ENCODE results near the gene FAM3D.
"Not testable (repeated sequence)": the region's sequence is repeated elsewhere in the genome, so short reads cannot be mapped to it uniquely, and the experiment has no call there.

FAM3D gene, protein sequence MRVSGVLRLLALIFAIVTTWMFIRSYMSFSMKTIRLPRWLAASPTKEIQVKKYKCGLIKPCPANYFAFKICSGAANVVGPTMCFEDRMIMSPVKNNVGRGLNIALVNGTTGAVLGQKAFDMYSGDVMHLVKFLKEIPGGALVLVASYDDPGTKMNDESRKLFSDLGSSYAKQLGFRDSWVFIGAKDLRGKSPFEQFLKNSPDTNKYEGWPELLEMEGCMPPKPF

GRCh38 chr3:58666683-58667082 is at the start of gene FAM3D:
TSS of gene FAM3D (minus strand) at chr3:58666774. CDS start at chr3:58655563, 11,211 bp downstream.
- no peak for DNase-seq

DNA sequence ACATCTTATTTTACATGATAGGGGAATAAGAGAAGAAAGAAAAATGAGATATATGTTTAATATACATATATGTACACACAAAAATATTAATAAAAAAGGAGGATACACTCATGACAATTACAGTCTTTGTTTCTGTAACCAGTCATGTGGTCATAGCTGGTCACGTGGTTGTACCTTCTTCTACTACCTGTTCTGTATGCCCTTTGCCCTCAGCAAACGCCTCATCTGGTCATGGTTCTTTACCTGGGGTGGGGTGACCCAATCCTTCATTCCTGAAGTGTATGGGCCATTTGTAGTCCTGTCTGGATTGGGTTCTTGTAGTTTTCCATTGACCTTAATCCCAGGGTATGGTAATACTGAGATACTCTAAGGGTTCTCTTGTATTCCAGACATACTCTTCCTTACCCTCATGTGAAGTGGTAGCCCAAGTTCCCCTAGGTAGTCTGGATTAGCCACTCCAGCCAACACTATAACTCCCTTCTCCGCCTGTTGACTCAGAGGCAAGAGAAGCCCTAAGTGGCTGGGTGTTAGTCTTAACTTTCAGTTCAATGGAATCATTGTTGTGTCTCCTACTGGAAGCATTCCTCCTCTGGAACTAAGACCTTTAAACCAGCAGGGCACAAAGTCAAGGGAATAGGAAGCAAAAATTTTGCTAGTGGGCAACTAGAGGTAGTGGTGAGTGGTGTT is 47.3 kb upstream of the FAM3D start:
- no peak for DNase-seq

GRCh38 chr3:58711871-58712270 is 45.3 kb upstream of the FAM3D start:
- DNase-seq: no peak

GRCh38 chr3:58708983-58709382 is 42.4 kb upstream of the FAM3D start:
- DNase-seq: not testable (repeated sequence)

DNA sequence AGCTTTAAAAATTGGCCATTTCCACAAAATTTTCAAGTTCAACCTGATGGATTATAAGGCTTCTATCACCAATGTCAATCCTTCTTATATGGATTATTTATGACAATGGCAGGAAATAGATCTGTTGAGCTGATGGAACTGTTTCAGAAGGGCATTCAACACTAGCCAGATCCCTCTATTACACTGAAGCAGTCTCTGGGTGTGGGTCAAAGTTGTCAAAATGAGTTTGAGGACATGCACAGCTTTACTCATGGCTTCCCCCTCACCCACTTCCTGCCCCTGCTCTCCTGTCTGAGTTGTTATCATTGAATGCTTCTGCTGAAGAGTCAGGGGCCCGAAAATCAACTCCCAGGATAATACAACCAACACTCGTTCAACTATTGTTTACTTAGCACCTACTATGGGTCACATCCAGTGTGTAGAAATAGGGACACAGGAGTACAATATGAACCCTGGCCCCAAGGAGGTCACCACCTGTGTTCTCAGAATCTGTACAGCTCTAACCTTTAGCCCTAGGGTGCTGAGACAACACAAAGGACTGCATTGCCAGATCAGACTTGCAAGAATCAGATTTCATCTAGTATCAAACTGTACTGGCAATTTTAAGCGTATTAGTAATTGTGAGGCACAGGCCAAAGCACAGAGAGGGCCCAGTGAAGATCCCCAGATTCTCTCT is 41.7 kb upstream of the FAM3D start:
- DNase-seq: no peak

- DNase-seq: no peak
Observed at GRCh38 chr3:58707390-58707930, 40.9 kb upstream of the FAM3D start.

GRCh38 chr3:58706395-58707167 is 40.0 kb upstream of the FAM3D start:
- DNase-seq: no peak

GRCh38 chr3:58704745-58705144 is 38.2 kb upstream of the FAM3D start:
- no peak for DNase-seq

DNA sequence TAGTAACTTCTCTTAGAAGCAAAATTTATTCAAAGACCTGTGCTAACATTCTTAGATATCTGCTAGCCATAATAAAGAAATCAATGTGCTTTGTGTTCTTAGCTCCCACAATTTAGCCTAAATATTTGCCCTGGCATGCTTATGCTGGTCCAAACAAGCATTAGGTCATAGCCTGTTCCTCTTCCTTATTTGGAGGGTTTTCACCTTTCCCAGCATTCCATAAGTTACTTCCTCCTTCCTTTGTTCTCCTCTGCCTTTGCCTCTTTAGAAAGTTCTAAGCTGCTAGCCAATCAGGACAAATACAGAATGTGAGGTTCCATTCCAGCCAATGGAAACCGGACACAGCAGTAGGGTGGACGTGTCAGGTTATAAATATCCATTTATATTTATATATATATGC is 37.7 kb upstream of the FAM3D start:
- DNase-seq: not testable (repeated sequence)

GRCh38 chr3:58698246-58698645 is 31.7 kb upstream of the FAM3D start:
- no peak for DNase-seq

GRCh38 chr3:58697561-58697960 is 31.0 kb upstream of the FAM3D start:
- no peak for DNase-seq

DNA sequence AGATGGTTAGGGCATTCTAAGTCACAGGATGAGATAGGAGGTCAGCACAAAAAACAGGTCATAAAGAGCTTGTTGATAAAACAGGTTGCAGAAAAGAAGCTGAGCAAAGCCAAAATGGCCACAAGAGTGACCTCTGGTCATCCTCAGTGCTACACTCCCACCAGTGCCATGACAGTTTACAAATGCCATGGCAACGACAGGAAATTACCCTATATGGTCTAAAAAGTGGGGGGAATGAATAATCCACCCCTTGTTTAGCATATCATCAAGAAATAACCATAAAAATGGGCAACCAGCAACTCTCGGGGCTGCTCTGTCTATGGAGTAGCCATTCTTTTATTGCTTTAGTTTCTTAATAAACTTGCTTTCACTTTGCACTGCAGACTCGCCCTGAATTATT is 30.2 kb upstream of the FAM3D start:
- DNase-seq: not testable (repeated sequence)

- DNase-seq: no peak
Observed at GRCh38 chr3:58696093-58696492, 29.5 kb upstream of the FAM3D start.

DNA sequence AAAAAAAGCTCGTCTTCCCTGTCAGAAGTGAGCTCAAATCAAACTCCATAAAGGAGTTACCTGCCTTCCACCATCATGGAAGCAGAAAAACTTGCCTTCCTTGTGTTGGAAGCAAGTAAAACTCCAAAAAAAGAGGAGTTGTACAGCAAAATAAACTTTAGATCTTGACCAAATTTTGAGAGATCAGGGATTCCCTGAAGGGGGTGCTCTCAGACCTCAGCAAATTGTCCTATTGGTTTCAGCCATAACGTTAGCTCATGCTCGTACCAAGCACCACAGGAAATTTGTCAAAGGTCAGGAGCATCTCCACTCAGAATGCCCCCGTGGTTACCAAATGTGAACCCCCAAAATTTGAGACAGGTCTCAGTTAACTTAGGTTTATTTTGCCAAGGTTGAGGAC is 28.7 kb upstream of the FAM3D start:
- not testable (repeated sequence) for DNase-seq

DNA sequence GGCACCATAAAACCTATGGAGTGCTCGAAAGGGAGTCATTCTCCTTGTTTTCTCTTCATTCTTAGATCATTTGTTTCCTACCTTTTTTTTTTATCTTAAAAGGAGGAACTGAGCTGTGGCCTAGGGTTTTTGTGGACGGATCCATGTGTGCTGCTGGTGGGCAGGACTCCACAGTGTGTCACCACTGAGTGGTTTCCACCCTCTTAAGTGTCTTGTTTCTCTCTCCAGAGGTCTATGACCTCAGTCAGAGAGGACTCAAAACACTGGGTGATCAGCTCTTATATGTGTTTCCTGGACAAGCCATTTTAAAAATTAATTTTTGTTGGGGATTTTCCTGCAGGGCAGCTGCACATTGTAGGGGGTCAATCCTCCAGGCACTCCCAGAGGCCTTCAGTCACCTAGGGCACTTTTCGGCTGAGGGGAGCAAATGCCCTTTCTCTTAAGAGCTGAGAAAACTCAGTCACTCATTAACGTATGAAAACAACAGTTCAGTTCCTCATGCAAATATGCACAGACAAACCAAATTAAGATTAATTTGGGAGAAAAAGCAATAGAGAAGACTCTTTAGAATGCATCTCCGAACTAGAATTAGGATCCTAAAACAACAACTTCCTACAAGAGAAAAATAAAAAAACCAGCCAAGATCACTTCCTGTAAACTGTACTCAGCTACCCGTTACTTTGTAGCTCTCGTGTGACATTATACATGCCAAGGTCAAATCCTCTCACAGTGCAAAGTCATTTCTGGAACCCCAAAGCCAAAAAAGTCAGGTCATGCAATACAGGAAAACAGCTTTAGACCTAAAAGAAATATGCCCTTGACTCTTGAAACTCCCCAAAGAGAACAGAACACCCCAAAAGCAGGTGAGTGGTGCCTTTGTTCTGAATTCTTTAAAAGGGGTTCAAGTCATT is 27.6 kb upstream of the FAM3D start:
- DNase-seq: no peak

- DNase-seq: no peak
Observed at GRCh38 chr3:58692484-58692883, 25.9 kb upstream of the FAM3D start.

- no peak for DNase-seq
Observed at GRCh38 chr3:58691997-58692396, 25.4 kb upstream of the FAM3D start.

DNA sequence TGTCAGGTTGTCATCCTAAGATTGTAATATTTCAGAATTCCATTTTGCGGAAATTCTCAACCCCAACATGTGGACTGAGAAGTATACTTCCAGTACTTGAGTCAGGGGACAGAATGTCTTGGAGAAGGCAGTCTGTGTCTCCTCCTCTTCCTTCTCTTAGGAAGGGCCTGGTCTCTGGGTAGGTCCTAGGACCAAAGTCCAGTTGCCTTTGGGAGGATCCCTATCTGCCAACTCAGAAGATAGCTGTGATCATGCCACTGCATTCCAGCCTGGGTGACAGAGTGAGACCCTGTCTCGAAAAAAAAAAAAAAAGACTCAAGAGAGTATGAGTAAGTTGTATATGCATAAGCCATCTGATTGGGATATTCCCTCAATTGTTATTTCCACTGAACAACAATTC is 23.9 kb upstream of the FAM3D start:
- no peak for DNase-seq

- no peak for DNase-seq
Observed at GRCh38 chr3:58688574-58688973, 22.0 kb upstream of the FAM3D start.

DNA sequence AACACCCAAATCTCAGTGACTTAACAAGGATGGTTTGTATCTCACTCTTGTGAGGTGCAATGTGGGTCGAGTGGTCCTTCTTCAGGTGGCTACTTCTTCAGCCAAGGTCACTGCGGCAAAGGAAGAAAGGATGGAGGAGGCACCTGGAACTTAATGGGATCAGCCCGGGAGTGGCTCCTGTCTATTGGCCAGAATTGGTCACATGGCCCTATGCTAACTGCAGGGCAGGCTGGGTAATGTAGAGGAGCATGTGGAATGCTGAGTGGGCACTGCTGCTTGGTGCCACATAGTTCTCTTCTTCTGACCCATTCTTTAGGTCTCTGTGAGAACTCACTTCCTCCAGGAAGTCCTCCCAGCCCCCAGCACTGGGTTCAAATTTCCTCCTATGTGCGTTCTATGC is 20.3 kb upstream of the FAM3D start:
- DNase-seq: no peak

DNA sequence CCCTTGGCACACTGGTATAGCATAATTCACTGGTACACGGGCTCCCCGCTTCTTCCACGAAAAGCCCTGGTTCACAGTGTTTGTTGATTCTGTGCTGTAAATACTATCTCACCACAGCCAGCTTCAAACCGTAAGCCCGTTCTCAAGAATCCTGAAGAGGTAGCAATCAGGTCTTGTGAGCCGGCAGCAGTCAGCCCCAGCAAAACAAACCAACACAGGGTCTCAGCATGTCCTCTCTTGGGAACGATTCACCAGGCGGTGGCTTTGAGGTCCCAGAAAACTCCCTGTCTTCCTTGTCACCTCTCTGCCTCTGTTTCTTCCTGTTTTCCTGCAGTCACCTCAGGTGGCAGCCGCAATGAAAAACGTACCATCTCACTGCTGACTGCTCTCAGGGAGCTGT is 19.1 kb upstream of the FAM3D start:
- no peak for DNase-seq

- DNase-seq: no peak
Observed at GRCh38 chr3:58683466-58683865, 16.9 kb upstream of the FAM3D start.
